OCI-LY1 (cell line): Measurements from ENCODE around the gene RIPK3.

Source experiments
- H2AFZ ChIP-seq: fragments of 200-600 bp; sonication (generic), shearing (Covaris generic); 2 replicates; pipeline ENCODE4 v1.6.0; 2014; ENCODE audit warnings: antibody characterized with exemption, mild to moderate bottlenecking, low read length
- H3F3A ChIP-seq: fragments of 200-600 bp; sonication (generic), shearing (Covaris generic); 2 replicates; pipeline ENCODE4 v1.6.0; 2014; ENCODE audit warnings: mild to moderate bottlenecking, antibody characterized with exemption, low read length, moderate library complexity; ENCODE audit not compliant: insufficient read depth
- H3K27ac ChIP-seq: fragments of 200-600 bp; sonication (generic); 2 replicates; pipeline ENCODE4 v1.5.1; 2014; ENCODE audit warnings: low read length, mixed run types, mild to moderate bottlenecking, low read depth; ENCODE audit not compliant: poor library complexity, severe bottlenecking
- H3K27me3 ChIP-seq: fragments of 200-600 bp; sonication (generic); 2 replicates; pipeline ENCODE4 v1.6.0; 2014; ENCODE audit warnings: antibody characterized with exemption, mild to moderate bottlenecking, low read length, moderate library complexity; ENCODE audit not compliant: insufficient read depth
- H3K36me3 ChIP-seq: fragments of 200-600 bp; sonication (generic); 2 replicates; pipeline ENCODE4 v1.6.1; 2014; ENCODE audit warnings: mild to moderate bottlenecking, antibody characterized with exemption, low read length, moderate library complexity, mixed read lengths; ENCODE audit not compliant: insufficient read depth
- H3K4me1 ChIP-seq: fragments of 200-600 bp; sonication (generic); 2 replicates; pipeline ENCODE4 v1.5.1; 2014; ENCODE audit warnings: mild to moderate bottlenecking, low read length, moderate library complexity; ENCODE audit not compliant: insufficient read depth, severe bottlenecking
- H3K4me2 ChIP-seq: fragments of 200-600 bp; sonication (generic), shearing (Covaris generic); 2 replicates; pipeline ENCODE4 v1.6.1; 2014; ENCODE audit warnings: low read length
- H3K4me3 ChIP-seq: fragments of 200-600 bp; sonication (generic); 2 replicates; pipeline ENCODE4 v1.5.1; 2014; ENCODE audit warnings: low read length, low read depth, mild to moderate bottlenecking, mixed read lengths; ENCODE audit not compliant: poor library complexity, severe bottlenecking
- H3K79me2 ChIP-seq: fragments of 200-600 bp; shearing (Covaris generic); 2 replicates; pipeline ENCODE4 v1.6.1; 2016; ENCODE audit warnings: mixed run types, low read length, mixed read lengths; ENCODE audit not compliant: insufficient read depth
- H3K9ac ChIP-seq: fragments of 200-600 bp; sonication (generic), shearing (Covaris generic); 2 replicates; pipeline ENCODE4 v1.6.1; 2014; ENCODE audit warnings: mild to moderate bottlenecking, low read length, mixed read lengths
- H3K9me2 ChIP-seq: fragments of 200-600 bp; sonication (generic), shearing (Covaris generic); 2 replicates; pipeline ENCODE4 v1.6.1; 2014; ENCODE audit warnings: low read depth, mild to moderate bottlenecking, low read length, mixed read lengths
- H3K9me3 ChIP-seq: fragments of 200-600 bp; shearing (Covaris generic); 2 replicates; pipeline ENCODE4 v1.6.1; 2014; ENCODE audit warnings: low read length, mixed read lengths
- H4K20me1 ChIP-seq: fragments of 200-600 bp; sonication (generic), shearing (Covaris generic); 2 replicates; pipeline ENCODE4 v1.6.0; 2016; ENCODE audit warnings: mild to moderate bottlenecking, low read length; ENCODE audit not compliant: insufficient read depth
- CTCF ChIP-seq: fragments of 200-600 bp; sonication (generic), shearing (Covaris generic); IDR thresholded peaks from 2 replicates; pipeline ENCODE4 v1.5.1; 2017; ENCODE audit warnings: mild to moderate bottlenecking, antibody characterized with exemption, low read length, moderate library complexity, mixed read lengths
- EZH2 ChIP-seq: fragments of 200-600 bp; sonication (generic), shearing (Covaris generic); IDR thresholded peaks from 2 replicates; pipeline ENCODE4 v1.8.0; 2017; ENCODE audit warnings: borderline replicate concordance, mixed run types, mild to moderate bottlenecking, antibody characterized with exemption, low read length, moderate library complexity, mixed read lengths

RIPK3 gene

GRCh38 chr14:24368562-24369252, 28.9 kb upstream of the RIPK3 start:
- Histone ChIP-seq H3F3A (no peaks in the 10 kb centered on the region), H3K27me3 (no peaks in the 10 kb centered on the region), H4K20me1 (no peaks in the 10 kb centered on the region), H3K4me2 (peak overlapping the region; percentile 89), H3K79me2 (no peaks in the 10 kb centered on the region), H2AFZ (no peak overlapping the region), H3K27ac (peak overlapping the region; percentile 96), H3K36me3 (peaks cover 6% of the 10 kb centered on the region), H3K9ac (peak overlapping the region; percentile 75), H3K4me1 (peaks cover 38% of the 10 kb centered on the region), H3K4me3 (peak overlapping the region; percentile 68), H3K9me3 (no peaks in the 10 kb centered on the region), H3K9me2 (no peaks in the 10 kb centered on the region)
- TF ChIP-seq EZH2 (no peak), CTCF (peak; percentile 25; the same call in 1 of the 2 replicates)

- H4K20me1 ChIP-seq = no peaks in the 10 kb centered on the region
- H3K4me3 ChIP-seq = peak overlapping the region; percentile 68
- H3K4me1 ChIP-seq = peaks cover 38% of the 10 kb centered on the region
- no peaks in the 10 kb centered on the region for H3K27me3 ChIP-seq
- H3F3A ChIP-seq = no peaks in the 10 kb centered on the region
- H3K9me3 ChIP-seq = no peaks in the 10 kb centered on the region
- no peaks in the 10 kb centered on the region for H3K9me2 ChIP-seq
- no peaks in the 10 kb centered on the region for H3K79me2 ChIP-seq
- H3K4me2 ChIP-seq = peak overlapping the region; percentile 89
- H3K9ac ChIP-seq = peak overlapping the region; percentile 75
- no peak for TF ChIP-seq EZH2
- TF ChIP-seq CTCF = no peak
- peaks cover 5% of the 10 kb centered on the region for H3K36me3 ChIP-seq
- H2AFZ ChIP-seq = no peak overlapping the region
- H3K27ac ChIP-seq = peak overlapping the region; percentile 96
Measured at GRCh38 chr14:24368212-24368561, 28.4 kb upstream of the RIPK3 start.

GRCh38 chr14:24367514-24368211, 27.9 kb upstream of the RIPK3 start, which contains the start of gene NFATC4:
Gene NFATC4 (plus strand): TSS chr14:24368184. CDS start chr14:24368341, 157 bp downstream.
- peak within 1 kb of the TSS; percentile 96 for H3K27ac ChIP-seq
- TF ChIP-seq CTCF (no peak), EZH2 (no peak)
- no peaks in the 10 kb centered on the region for H3K9me3 ChIP-seq
- no peaks in the 10 kb centered on the region for H4K20me1 ChIP-seq
- H3K9ac ChIP-seq = peak within 1 kb of the TSS; percentile 75
- peaks cover 38% of the 10 kb centered on the region for H3K4me1 ChIP-seq
- no peaks in the 10 kb centered on the region for H3F3A ChIP-seq
- H3K27me3 ChIP-seq = no peaks in the 10 kb centered on the region
- peak within 1 kb of the TSS; percentile 89 for H3K4me2 ChIP-seq
- H3K4me3 ChIP-seq = peak within 1 kb of the TSS; percentile 68
- no peaks in the 10 kb centered on the region for H3K9me2 ChIP-seq
- no peaks in the 10 kb centered on the region for H3K79me2 ChIP-seq
- H3K36me3 ChIP-seq = no peaks in the 10 kb centered on the region
- no peak within 1 kb of the TSS for H2AFZ ChIP-seq
